Right renal cortex interstitium (tissue), 3 donors: Measurements from ENCODE around the gene MYO5B. TPM values are rescaled to one million over a fixed set of nuclear protein-coding genes. Genes with fewer than 3 reads are reported as not detected.
"Not testable (repeated sequence)": the region's sequence is repeated elsewhere in the genome, so short reads cannot be mapped to it uniquely, and the experiment has no call there.

Experiments
- DNase-seq, 3 donors: peaks; one replicate each; pipeline ENCODE4 v3.0.0-alpha.2; 2013; ENCODE audit warnings: low read depth in 3 of 3, low spot score in 2 of 3
- polyA plus RNA-seq, 3 donors: library from polyadenylated mRNA; unstranded; fragments of 120-200 nt; gene quantifications; one replicate each; pipeline ENCODE4 v1.2.1, GENCODE V29; 2013; ENCODE audit not compliant: insufficient read length in 3 of 3

Gene MYO5B
- 10 to 100 TPM; 26.7 to 29.9 (median 29.3) TPM for polyA plus RNA-seq

- no peak for DNase-seq
Measured at GRCh38 chr18:50194631-50195532, at the start of gene MYO5B. Gene MYO5B, minus strand, starts transcription at chr18:50195147. Its CDS starts 354 bp downstream, at chr18:50194793.

- not testable (repeated sequence) for DNase-seq
Measured at GRCh38 chr18:50241768-50242167, 46.8 kb upstream of the MYO5B start.

- DNase-seq, result no peak
Measured at GRCh38 chr18:50240080-50240563, 45.2 kb upstream of the MYO5B start.

DNA sequence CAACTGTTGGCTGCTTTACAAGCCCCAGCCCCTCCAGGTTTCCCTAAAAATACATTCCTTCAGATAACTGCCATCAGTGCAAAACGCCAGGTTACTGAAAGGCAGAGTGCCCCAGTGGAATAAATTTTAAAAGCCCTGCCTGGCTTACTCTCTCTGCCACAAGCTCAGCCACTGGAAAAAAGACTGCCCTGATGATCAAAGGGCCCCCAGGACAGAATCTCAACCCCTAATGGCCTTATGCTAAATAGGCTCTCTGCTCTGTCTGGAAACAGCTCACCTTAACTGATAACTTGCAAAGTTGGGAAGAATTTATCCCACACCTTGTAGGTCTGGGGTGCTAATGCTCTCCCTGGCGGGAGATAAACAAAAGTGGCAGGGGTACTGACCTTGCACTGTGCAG, 37.5 kb upstream of the MYO5B start:
- DNase-seq, result no peak

DNA sequence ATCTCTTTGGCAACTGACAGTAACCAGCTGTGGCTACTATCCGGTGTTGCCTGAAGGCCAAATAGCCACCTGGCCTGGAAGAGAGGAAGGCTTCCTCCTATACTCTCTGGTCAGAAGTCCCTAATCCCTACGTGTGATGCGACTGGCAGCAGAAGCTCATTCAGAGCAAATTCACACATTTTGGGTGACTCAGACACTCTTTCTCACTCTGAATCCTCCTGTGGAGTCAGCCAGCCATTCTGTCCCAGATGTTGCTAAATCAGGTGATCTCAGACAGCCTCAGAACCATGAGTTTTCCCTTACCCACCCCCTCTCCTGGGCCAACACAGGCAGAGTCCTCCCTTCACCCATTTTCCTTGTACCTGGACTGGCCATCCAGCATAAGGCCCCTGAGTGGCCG, 36.7 kb upstream of the MYO5B start:
- DNase-seq, result no peak

GRCh38 chr18:50220249-50220648, 25.3 kb upstream of the MYO5B start:
- not testable (repeated sequence) for DNase-seq

GRCh38 chr18:50218432-50219197, 23.7 kb upstream of the MYO5B start:
- no peak for DNase-seq

DNA sequence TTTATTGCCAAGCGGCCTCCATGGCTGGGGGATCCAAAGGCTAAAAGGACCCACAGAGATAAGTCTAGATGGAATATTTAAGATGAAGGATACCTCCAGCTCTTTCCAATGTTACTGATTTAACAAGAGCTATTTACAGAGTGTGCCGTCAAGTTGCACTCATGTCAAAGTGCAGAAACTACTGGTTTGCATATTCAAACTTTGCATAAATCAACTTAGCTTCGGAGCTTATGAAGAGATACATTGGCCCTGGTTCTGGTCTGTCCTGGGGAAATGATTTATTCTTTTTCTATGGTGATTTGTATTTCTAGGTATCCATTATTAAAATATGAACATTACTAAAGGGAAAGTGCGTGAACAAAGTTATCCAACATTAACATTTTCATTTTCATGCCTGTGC, 14.4 kb upstream of the MYO5B start:
- DNase-seq, result no peak

DNA sequence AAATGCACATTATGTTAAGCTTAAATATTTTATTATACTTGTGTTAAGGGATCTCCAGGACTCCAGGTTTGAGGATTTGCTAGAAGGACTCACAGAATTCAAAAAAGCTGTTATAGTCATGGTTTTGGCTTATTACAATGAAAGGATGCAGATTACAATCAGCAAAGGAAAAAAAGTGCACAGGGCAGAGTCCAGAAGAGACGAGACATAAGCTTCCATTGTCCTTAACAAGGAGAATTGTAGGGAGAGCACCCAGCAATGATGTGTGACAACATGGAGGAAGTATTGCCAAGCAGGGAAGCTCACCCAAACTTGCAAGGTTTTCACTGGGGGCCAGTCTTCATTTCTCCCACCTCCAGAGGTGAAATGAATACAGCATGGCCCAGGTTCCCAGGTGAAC, 12.8 kb upstream of the MYO5B start:
- no peak for DNase-seq

DNA sequence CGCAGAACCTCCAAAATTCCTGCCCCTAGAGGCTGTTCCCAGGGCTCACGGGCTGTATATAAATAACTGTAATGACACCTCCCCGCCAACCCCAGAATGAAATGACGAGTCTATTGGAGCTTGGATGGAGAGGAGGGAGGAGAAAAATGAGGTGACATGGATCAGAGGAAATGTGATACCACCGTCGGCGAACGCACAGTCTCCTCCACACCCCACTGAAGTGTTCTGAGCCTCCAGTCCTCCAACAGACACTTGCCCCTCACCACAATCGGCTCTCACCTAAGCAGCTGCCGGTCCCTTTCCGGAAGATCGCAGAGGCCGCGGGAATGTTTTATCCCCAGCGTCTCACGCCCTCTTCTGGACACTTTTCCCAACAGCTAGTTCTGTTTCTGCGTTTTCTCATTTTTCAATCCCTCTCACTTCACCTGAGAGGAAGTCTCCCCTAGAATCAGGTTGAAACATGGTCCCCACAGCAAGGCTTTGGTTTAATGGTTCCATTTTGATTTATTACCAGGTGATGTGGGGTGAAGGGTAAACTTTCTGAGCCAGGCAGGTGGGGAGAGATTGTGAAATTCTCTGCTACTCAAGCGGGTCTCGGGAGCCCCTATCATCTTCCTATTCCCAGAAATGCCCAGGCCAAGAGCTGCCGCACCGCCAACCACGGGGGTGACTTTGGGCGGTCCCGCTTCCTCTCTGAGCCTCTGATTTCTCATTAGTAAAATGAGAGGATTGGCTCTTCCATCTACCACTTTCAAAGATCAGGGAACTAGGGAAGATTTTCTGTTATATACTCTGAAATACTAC, 9.1 kb upstream of the MYO5B start:
- DNase-seq, result peak in 1 of 3 donors; percentile 34

- DNase-seq, result no peak
Measured at GRCh38 chr18:50201476-50202018, 6.6 kb upstream of the MYO5B start.

DNA sequence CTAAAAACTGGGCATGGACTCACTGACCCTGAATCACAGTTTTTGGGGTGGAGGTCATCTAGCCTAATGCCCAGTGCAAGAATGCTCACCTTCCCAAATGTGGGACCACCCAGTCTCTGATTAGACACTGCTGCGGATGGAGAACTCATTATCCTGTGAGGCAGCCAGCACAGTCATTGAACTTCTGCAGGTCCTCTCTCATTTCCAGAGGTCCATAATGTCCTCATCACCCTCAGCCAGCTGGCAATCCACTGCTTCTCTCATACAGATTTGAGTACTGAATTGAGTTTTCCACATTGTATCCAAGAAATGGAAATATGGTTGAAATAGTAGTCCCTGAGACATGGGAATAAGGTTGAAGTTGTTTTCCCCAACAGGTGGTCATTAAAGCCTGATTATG, 5.0 kb upstream of the MYO5B start:
- no peak for DNase-seq

DNA sequence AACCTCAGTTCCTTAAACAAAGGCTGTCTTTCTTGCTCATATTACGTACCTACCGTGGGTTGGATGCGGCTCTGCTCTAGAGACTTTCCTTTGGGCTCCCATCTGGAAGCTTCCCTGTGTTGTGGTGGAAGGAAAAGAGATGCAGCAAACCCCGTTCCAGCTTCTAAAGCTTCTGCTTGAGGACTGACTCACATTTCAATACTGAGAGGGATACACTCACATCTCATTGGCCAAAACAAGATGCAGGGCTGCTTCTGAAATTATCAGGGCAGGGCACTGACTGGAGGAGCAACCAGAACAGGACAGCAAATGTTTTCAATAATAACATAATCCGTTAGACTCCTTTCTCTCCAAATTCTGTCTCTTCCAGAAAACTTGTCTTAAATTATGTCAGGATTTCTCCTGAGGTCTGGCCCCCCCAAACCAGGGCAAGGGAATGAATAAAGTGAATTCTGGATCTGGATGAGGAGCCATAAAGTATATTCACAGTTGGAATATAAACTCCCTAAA, 4.5 kb upstream of the MYO5B start:
- no peak for DNase-seq

DNA sequence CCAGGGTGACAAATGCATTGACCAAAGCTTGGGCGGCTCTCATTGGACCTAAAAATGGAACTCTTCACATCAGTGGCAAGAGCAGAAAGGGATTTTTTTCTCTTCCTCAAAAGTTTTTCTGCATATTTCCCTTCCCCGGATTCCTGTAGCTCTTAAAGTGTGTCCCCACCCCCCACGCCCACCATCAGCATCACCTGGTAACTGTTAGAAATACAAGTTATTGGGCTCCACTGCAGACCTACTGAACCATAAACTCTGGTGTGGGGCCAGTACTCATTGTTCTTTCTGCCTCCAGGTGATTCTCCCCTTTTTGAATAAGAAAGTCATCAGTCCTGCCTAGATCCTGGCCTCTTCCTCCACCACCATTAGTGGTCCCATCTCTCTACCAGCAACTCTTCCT, 1.3 kb upstream of the MYO5B start:
- no peak for DNase-seq

DNA sequence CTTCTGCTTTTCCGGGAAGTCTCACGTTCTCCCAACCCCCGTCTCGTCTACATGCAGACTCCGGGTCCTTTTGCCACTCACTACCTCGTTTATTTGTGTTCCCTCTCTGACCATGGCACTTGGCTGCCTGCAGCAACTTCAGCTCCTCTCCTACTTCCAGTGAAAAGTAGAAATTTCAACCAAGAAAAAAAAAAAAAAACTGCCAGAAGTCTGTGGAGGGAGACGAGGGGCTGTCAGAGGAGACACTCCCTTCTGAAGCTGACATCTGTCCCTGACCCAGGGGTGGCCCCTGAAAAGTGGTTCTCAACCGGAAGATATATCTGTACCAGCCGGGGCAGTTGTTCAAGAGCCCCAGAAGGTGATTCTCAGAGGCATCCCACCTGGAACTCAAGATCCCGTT, 742 bp upstream of the MYO5B start:
- no peak for DNase-seq

DNA sequence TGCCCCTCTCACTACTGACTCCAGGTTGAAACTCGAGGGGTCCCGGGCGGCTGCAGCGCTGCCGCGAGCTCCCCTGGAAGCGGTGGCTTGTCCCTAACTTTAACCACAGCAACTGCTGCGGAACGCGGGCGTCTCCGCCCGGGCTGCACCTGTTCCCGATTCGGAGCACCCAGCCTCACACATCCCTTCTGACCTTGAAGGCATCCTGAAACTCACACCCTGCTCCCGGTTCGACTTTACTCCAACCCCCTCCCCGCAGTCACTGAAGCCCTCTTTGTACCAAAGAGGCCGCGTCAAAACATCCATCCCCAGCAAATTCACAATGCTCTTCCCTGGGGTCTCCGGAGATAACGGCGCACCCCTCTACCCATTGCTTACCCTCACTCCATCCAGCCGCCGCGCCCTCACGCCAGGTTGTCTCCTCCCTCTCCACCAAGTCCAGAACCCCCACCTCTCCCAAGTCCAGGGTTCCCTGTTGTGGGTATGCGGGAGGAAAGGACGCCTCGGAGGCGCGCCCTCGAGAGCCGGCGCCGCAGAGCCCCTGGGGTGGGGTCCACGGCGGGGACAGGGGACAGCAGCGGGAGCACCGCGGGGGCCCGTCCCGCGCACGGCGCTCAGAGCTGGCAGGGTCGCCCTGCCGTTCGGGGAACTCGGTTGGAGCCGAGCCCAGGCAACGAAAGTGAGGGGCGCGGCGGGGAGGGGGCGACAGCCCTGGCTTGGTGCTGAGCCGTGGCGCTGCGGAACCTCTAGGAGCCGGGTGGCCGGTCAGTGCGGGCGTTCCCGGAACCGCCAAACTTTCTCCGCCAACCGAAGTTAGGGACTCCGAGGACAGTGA, 934 bp downstream of the MYO5B start:
- no peak for DNase-seq

- no peak for DNase-seq
Measured at GRCh38 chr18:50192995-50193795, 1.8 kb downstream of the MYO5B start.

- no peak for DNase-seq
Measured at GRCh38 chr18:50190926-50191325, 4.0 kb downstream of the MYO5B start.

GRCh38 chr18:50190236-50190635, 4.7 kb downstream of the MYO5B start:
- no peak for DNase-seq
